ENCODE results near the gene CNOT6.
"Not testable (repeated sequence)": the region's sequence is repeated elsewhere in the genome, so short reads cannot be mapped to it uniquely, and the experiment has no call there.

The CNOT6 gene

DNA sequence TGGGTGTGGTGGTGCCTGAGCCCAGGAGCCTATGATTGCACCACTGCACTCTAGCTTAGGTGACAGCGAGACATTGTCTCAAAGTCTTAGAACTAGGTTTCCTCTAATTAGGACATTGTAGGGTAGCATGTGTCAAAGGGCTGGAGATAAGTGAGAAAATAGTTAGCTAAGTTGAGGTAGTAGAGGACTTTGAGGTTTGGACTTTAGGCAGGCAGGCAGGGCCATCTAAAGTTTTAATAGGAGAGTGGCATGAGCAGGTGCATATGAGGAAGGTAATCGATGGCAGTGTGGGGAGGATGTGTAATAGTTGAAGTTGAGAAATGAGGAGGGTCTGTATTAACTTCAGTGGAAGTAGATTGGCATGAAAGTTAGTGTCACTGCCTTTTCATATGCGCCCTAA lies 21.1 kb downstream of the CNOT6 start:
- Histone ChIP-seq H2AFZ (ENCODE audit: low read length) (no peak overlapping the region), H3K4me1 (ENCODE audit: insufficient read depth, low read length, severe bottlenecking) (no peaks in the 10 kb centered on the region), H3K79me2 (ENCODE audit: insufficient read depth, low read length) (peaks cover 70% of the 10 kb centered on the region), H3F3A (ENCODE audit: insufficient read depth, low read length) (no peaks in the 10 kb centered on the region), H3K4me2 (ENCODE audit: low read length) (no peak overlapping the region), H3K9ac (ENCODE audit: low read length) (no peak overlapping the region), H3K36me3 (ENCODE audit: insufficient read depth, low read length) (peaks cover 14% of the 10 kb centered on the region), H3K27me3 (ENCODE audit: insufficient read depth, low read length) (no peaks in the 10 kb centered on the region), H3K9me3 (ENCODE audit: low read length) (no peaks in the 10 kb centered on the region), H3K4me3 (ENCODE audit: low read depth, low read length, poor library complexity, severe bottlenecking) (no peak overlapping the region), H3K9me2 (ENCODE audit: low read depth, low read length) (no peaks in the 10 kb centered on the region), H3K27ac (ENCODE audit: low read depth, low read length, poor library complexity, severe bottlenecking) (no peak overlapping the region), H4K20me1 (ENCODE audit: insufficient read depth, low read length) (no peaks in the 10 kb centered on the region)
- TF ChIP-seq CTCF (IDR thresholded peaks at IDR 0.05; ENCODE audit: low read length) (no peak), EZH2 (IDR thresholded peaks at IDR 0.05; ENCODE audit: borderline replicate concordance, low read length) (no peak)

- not testable (repeated sequence) for H3F3A ChIP-seq (ENCODE audit: insufficient read depth, low read length); H3K27ac ChIP-seq (ENCODE audit: low read depth, low read length, poor library complexity, severe bottlenecking); H3K9me2 ChIP-seq (ENCODE audit: low read depth, low read length); H2AFZ ChIP-seq (ENCODE audit: low read length); H3K9ac ChIP-seq (ENCODE audit: low read length); H3K9me3 ChIP-seq (ENCODE audit: low read length); H3K4me2 ChIP-seq (ENCODE audit: low read length); H3K4me1 ChIP-seq (ENCODE audit: insufficient read depth, low read length, severe bottlenecking); H3K27me3 ChIP-seq (ENCODE audit: insufficient read depth, low read length); H4K20me1 ChIP-seq (ENCODE audit: insufficient read depth, low read length); H3K4me3 ChIP-seq (ENCODE audit: low read depth, low read length, poor library complexity, severe bottlenecking)
- H3K79me2 ChIP-seq (ENCODE audit: insufficient read depth, low read length), result peaks cover 65% of the 10 kb centered on the region
- H3K36me3 ChIP-seq (ENCODE audit: insufficient read depth, low read length), result peaks cover 16% of the 10 kb centered on the region
Observed at GRCh38 chr5:180515974-180516373, 21.8 kb downstream of the CNOT6 start.

GRCh38 chr5:180516440-180516839 lies 22.3 kb downstream of the CNOT6 start:
- Histone ChIP-seq H3K79me2 (ENCODE audit: insufficient read depth, low read length) (peaks cover 68% of the 10 kb centered on the region), H3K4me2 (ENCODE audit: low read length) (no peak overlapping the region), H3K36me3 (ENCODE audit: insufficient read depth, low read length) (peaks cover 20% of the 10 kb centered on the region), H3K9me2 (ENCODE audit: low read depth, low read length) (no peaks in the 10 kb centered on the region), H3K27me3 (ENCODE audit: insufficient read depth, low read length) (no peaks in the 10 kb centered on the region), H4K20me1 (ENCODE audit: insufficient read depth, low read length) (no peaks in the 10 kb centered on the region), H3K9me3 (ENCODE audit: low read length) (0 out of 2 replicates have a peak, but pooled peaks cover 4% of the 10 kb centered on the region), H3K4me1 (ENCODE audit: insufficient read depth, low read length, severe bottlenecking) (no peaks in the 10 kb centered on the region), H3K9ac (ENCODE audit: low read length) (no peak overlapping the region), H2AFZ (ENCODE audit: low read length) (no peak overlapping the region), H3K27ac (ENCODE audit: low read depth, low read length, poor library complexity, severe bottlenecking) (no peak overlapping the region), H3K4me3 (ENCODE audit: low read depth, low read length, poor library complexity, severe bottlenecking) (no peak overlapping the region), H3F3A (ENCODE audit: insufficient read depth, low read length) (no peaks in the 10 kb centered on the region)
- TF ChIP-seq CTCF (IDR thresholded peaks at IDR 0.05; ENCODE audit: low read length) (no peak), EZH2 (IDR thresholded peaks at IDR 0.05; ENCODE audit: borderline replicate concordance, low read length) (no peak)

- H4K20me1 ChIP-seq (ENCODE audit: insufficient read depth, low read length), result peaks cover 3% of the 10 kb centered on the region; the same call in 1 of the 2 replicates
Observed at GRCh38 chr5:180519098-180519497, 24.9 kb downstream of the CNOT6 start.

More at GRCh38 chr5:180519098-180519497, 24.9 kb downstream of the CNOT6 start:
- H3K27ac ChIP-seq (ENCODE audit: low read depth, low read length, poor library complexity, severe bottlenecking), result no peak overlapping the region
- no peaks in the 10 kb centered on the region for H3K9me2 ChIP-seq (ENCODE audit: low read depth, low read length)
- TF ChIP-seq CTCF (IDR thresholded peaks at IDR 0.05; ENCODE audit: low read length) (no peak), EZH2 (IDR thresholded peaks at IDR 0.05; ENCODE audit: borderline replicate concordance, low read length) (no peak)
- peaks cover 23% of the 10 kb centered on the region for H3K36me3 ChIP-seq (ENCODE audit: insufficient read depth, low read length)
- H3K4me2 ChIP-seq (ENCODE audit: low read length), result no peak overlapping the region
- no peak overlapping the region for H2AFZ ChIP-seq (ENCODE audit: low read length)
- H3K9ac ChIP-seq (ENCODE audit: low read length), result no peak overlapping the region
- H3K4me1 ChIP-seq (ENCODE audit: insufficient read depth, low read length, severe bottlenecking), result no peaks in the 10 kb centered on the region
- 0 out of 2 replicates have a peak, but pooled peaks cover 4% of the 10 kb centered on the region for H3K9me3 ChIP-seq (ENCODE audit: low read length)
- no peaks in the 10 kb centered on the region for H3F3A ChIP-seq (ENCODE audit: insufficient read depth, low read length)
- H3K79me2 ChIP-seq (ENCODE audit: insufficient read depth, low read length), result peaks cover 85% of the 10 kb centered on the region
- no peaks in the 10 kb centered on the region for H3K27me3 ChIP-seq (ENCODE audit: insufficient read depth, low read length)
- H3K4me3 ChIP-seq (ENCODE audit: low read depth, low read length, poor library complexity, severe bottlenecking), result no peak overlapping the region

All from OCI-LY1 (cell line).